HL-60 (cell line): ENCODE measurements around the gene OCEL1.
"Not testable (repeated sequence)": the region's sequence is repeated elsewhere in the genome, so short reads cannot be mapped to it uniquely, and the experiment has no call there.

ENCODE experiments used
- DNase-seq, 2 experiments: peaks; one replicate each; pipeline ENCODE4 v3.0.0-alpha.2; 2010 to 2020; ENCODE audit warnings: low read depth in 1 of 2, low spot score in 1 of 2
- H3K27ac ChIP-seq: fragments of 250-450 bp; sonication (Bioruptor Pico); replicated peaks from 2 replicates; pipeline ENCODE4 v1.5.1; 2020; ENCODE audit warnings: mild to moderate bottlenecking, moderate library complexity
- H3K27me3 ChIP-seq: fragments of 250-450 bp; sonication (Bioruptor Pico); 2 replicates; pipeline ENCODE4 v1.5.1; 2021; ENCODE audit warnings: mild to moderate bottlenecking, moderate library complexity; ENCODE audit not compliant: insufficient read depth, poor library complexity, severe bottlenecking
- H3K4me3 ChIP-seq: replicated peaks from 2 replicates; pipeline ENCODE4 v1.5.1; 2011; ENCODE audit warnings: mild to moderate bottlenecking, control low read depth, low read length; ENCODE audit not compliant: insufficient read depth
- CTCF ChIP-seq: IDR thresholded peaks from one replicate; pipeline ENCODE4 v1.5.1; 2011; ENCODE audit warnings: low read length, control low read depth, inconsistent platforms; ENCODE audit not compliant: insufficient read depth
- GABPA ChIP-seq: IDR thresholded peaks from 2 replicates; pipeline ENCODE4 v1.6.1; 2012; ENCODE audit warnings: low read depth
- POLR2AphosphoS5 ChIP-seq: IDR thresholded peaks from 2 replicates; pipeline ENCODE4 v1.6.1; 2012; ENCODE audit warnings: low read depth
- REST ChIP-seq: IDR thresholded peaks from 2 replicates; pipeline ENCODE4 v1.6.1; 2012; ENCODE audit warnings: low read depth; ENCODE audit not compliant: insufficient replicate concordance
- SPI1 ChIP-seq: IDR thresholded peaks from 2 replicates; pipeline ENCODE4 v1.6.1; 2012; ENCODE audit warnings: low read depth, mild to moderate bottlenecking, borderline replicate concordance

OCEL1 gene

GRCh38 chr19:17266975-17267788 is 41.2 kb downstream of the OCEL1 start, which contains the start of gene BABAM1:
Gene BABAM1 (plus strand): TSS chr19:17267443. CDS start chr19:17268807, 1,364 bp downstream.
- no peaks in the 10 kb centered on the region for H3K27me3 ChIP-seq
- H3K27ac ChIP-seq = peak within 1 kb of the TSS; percentile 70
- TF ChIP-seq SPI1 (no peak), GABPA (peak; percentile 91), CTCF (no peak), REST (peak; percentile 41), POLR2AphosphoS5 (peak; percentile 68; the same call in 1 of the 2 replicates)
- peak within 1 kb of the TSS; percentile 89 for H3K4me3 ChIP-seq
- peak; percentile 98 to 99 for DNase-seq

- no peaks in the 10 kb centered on the region for H3K27me3 ChIP-seq
- TF ChIP-seq CTCF = no peak
- no peak overlapping the region for H3K4me3 ChIP-seq
- DNase-seq = no peak
- no peak overlapping the region for H3K27ac ChIP-seq
Observed at GRCh38 chr19:17268754-17269153, 42.7 kb downstream of the OCEL1 start.

GRCh38 chr19:17274892-17275291 is 48.9 kb downstream of the OCEL1 start:
- not testable (repeated sequence) for H3K27me3 ChIP-seq, H3K4me3 ChIP-seq, DNase-seq, H3K27ac ChIP-seq

- no peak for TF ChIP-seq GABPA
- TF ChIP-seq SPI1 = no peak
- TF ChIP-seq POLR2AphosphoS5 = no peak
- no peak for TF ChIP-seq REST
- no peak for TF ChIP-seq CTCF
- no peak for DNase-seq
- Histone ChIP-seq H3K27ac (no peak overlapping the region), H3K4me3 (no peak overlapping the region), H3K27me3 (no peaks in the 10 kb centered on the region)
Observed at GRCh38 chr19:17275441-17276175, 49.6 kb downstream of the OCEL1 start.
